ENCODE results near the gene MINDY2.

MINDY2 gene

DNA sequence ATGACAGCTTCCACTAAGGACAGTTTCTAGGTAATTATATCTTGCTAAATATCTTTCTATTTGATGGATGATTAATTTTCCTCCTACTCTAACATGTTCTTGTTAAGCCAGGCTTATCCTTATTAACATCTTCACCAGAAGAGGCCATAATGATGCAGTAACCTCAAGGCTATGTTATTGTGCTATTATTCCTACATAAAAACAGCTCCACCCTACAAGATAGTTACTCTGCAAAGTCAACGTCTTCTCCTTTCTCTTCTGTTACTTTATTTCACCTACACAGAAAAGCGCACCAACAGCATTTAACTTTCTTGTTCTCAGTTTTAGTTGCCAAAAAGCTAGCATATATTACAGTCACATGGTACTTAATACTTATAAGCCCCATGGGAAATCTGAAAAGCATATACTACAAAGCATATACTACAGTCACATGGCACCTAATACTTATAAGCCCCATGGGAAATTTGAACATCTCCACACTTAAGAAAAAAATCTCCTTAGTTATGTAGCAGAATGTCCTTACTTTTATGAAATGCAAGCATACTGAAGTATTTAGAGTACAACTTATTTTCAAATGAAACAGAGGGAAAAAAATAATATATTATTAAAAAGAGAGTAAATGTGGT lies 35.0 kb upstream of the MINDY2 start:
- no peaks in the 10 kb centered on the region for H3K27me3 ChIP-seq (ENCODE audit: insufficient read depth, low read length)
- no peaks in the 10 kb centered on the region for H3K9me3 ChIP-seq (ENCODE audit: low read length)
- peaks cover 99% of the 10 kb centered on the region for H3K79me2 ChIP-seq (ENCODE audit: insufficient read depth, low read length)
- no peaks in the 10 kb centered on the region for H3K9me2 ChIP-seq (ENCODE audit: low read depth, low read length)
- H3K4me2 ChIP-seq (ENCODE audit: low read length) = no peak overlapping the region
- H3K27ac ChIP-seq (ENCODE audit: low read depth, low read length, poor library complexity, severe bottlenecking) = no peak overlapping the region
- H3K36me3 ChIP-seq (ENCODE audit: insufficient read depth, low read length) = peaks cover 8% of the 10 kb centered on the region; the same call in 1 of the 2 replicates
- peaks cover 35% of the 10 kb centered on the region for H3K4me1 ChIP-seq (ENCODE audit: insufficient read depth, low read length, severe bottlenecking)
- 0 out of 2 replicates have a peak, but pooled peaks cover 3% of the 10 kb centered on the region for H4K20me1 ChIP-seq (ENCODE audit: insufficient read depth, low read length)
- H3K9ac ChIP-seq (ENCODE audit: low read length) = no peak overlapping the region
- H3F3A ChIP-seq (ENCODE audit: insufficient read depth, low read length) = 0 out of 2 replicates have a peak, but pooled peaks cover 2% of the 10 kb centered on the region
- TF ChIP-seq, protein P1, sequence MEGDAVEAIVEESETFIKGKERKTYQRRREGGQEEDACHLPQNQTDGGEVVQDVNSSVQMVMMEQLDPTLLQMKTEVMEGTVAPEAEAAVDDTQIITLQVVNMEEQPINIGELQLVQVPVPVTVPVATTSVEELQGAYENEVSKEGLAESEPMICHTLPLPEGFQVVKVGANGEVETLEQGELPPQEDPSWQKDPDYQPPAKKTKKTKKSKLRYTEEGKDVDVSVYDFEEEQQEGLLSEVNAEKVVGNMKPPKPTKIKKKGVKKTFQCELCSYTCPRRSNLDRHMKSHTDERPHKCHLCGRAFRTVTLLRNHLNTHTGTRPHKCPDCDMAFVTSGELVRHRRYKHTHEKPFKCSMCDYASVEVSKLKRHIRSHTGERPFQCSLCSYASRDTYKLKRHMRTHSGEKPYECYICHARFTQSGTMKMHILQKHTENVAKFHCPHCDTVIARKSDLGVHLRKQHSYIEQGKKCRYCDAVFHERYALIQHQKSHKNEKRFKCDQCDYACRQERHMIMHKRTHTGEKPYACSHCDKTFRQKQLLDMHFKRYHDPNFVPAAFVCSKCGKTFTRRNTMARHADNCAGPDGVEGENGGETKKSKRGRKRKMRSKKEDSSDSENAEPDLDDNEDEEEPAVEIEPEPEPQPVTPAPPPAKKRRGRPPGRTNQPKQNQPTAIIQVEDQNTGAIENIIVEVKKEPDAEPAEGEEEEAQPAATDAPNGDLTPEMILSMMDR (IDR thresholded peaks at IDR 0.05; ENCODE audit: low read length) = no peak
- no peak overlapping the region for H3K4me3 ChIP-seq (ENCODE audit: low read depth, low read length, poor library complexity, severe bottlenecking)
- no peak overlapping the region for H2AFZ ChIP-seq (ENCODE audit: low read length)

GRCh38 chr15:58737298-58737697 lies 33.8 kb upstream of the MINDY2 start:
- Histone ChIP-seq H3K9me2 (ENCODE audit: low read depth, low read length) (no peaks in the 10 kb centered on the region), H3K4me1 (ENCODE audit: insufficient read depth, low read length, severe bottlenecking) (peaks cover 27% of the 10 kb centered on the region), H3F3A (ENCODE audit: insufficient read depth, low read length) (no peaks in the 10 kb centered on the region), H4K20me1 (ENCODE audit: insufficient read depth, low read length) (0 out of 2 replicates have a peak, but pooled peaks cover 3% of the 10 kb centered on the region), H3K9ac (ENCODE audit: low read length) (no peak overlapping the region), H3K9me3 (ENCODE audit: low read length) (no peaks in the 10 kb centered on the region), H3K79me2 (ENCODE audit: insufficient read depth, low read length) (peaks cover 99% of the 10 kb centered on the region), H3K4me3 (ENCODE audit: low read depth, low read length, poor library complexity, severe bottlenecking) (no peak overlapping the region), H3K4me2 (ENCODE audit: low read length) (no peak overlapping the region), H3K27ac (ENCODE audit: low read depth, low read length, poor library complexity, severe bottlenecking) (no peak overlapping the region), H2AFZ (ENCODE audit: low read length) (no peak overlapping the region), H3K36me3 (ENCODE audit: insufficient read depth, low read length) (0 out of 2 replicates have a peak, but pooled peaks cover under 1% of the 10 kb centered on the region), H3K27me3 (ENCODE audit: insufficient read depth, low read length) (no peaks in the 10 kb centered on the region)
- TF ChIP-seq, protein P1 (IDR thresholded peaks at IDR 0.05; ENCODE audit: low read length) = no peak
- TF ChIP-seq EZH2 (IDR thresholded peaks at IDR 0.05; ENCODE audit: borderline replicate concordance, low read length) = no peak

GRCh38 chr15:58738046-58738707 lies 32.9 kb upstream of the MINDY2 start:
- no peak overlapping the region for H3K4me3 ChIP-seq (ENCODE audit: low read depth, low read length, poor library complexity, severe bottlenecking)
- no peaks in the 10 kb centered on the region for H3K9me3 ChIP-seq (ENCODE audit: low read length)
- no peaks in the 10 kb centered on the region for H3F3A ChIP-seq (ENCODE audit: insufficient read depth, low read length)
- H2AFZ ChIP-seq (ENCODE audit: low read length) = no peak overlapping the region
- peaks cover 99% of the 10 kb centered on the region for H3K79me2 ChIP-seq (ENCODE audit: insufficient read depth, low read length)
- H3K27me3 ChIP-seq (ENCODE audit: insufficient read depth, low read length) = no peaks in the 10 kb centered on the region
- TF ChIP-seq EZH2 (IDR thresholded peaks at IDR 0.05; ENCODE audit: borderline replicate concordance, low read length) = no peak
- TF ChIP-seq, protein P1 (IDR thresholded peaks at IDR 0.05; ENCODE audit: low read length) = no peak
- H3K9ac ChIP-seq (ENCODE audit: low read length) = no peak overlapping the region
- 0 out of 2 replicates have a peak, but pooled peaks cover 3% of the 10 kb centered on the region for H4K20me1 ChIP-seq (ENCODE audit: insufficient read depth, low read length)
- no peaks in the 10 kb centered on the region for H3K9me2 ChIP-seq (ENCODE audit: low read depth, low read length)
- H3K27ac ChIP-seq (ENCODE audit: low read depth, low read length, poor library complexity, severe bottlenecking) = no peak overlapping the region
- peaks cover 35% of the 10 kb centered on the region for H3K4me1 ChIP-seq (ENCODE audit: insufficient read depth, low read length, severe bottlenecking)
- no peak overlapping the region for H3K4me2 ChIP-seq (ENCODE audit: low read length)
- peaks cover 4% of the 10 kb centered on the region for H3K36me3 ChIP-seq (ENCODE audit: insufficient read depth, low read length)

All from OCI-LY1 (cell line).